Skeletal muscle tissue (tissue), 4 donors: ENCODE results near the gene HSPA2. TPM values are rescaled to one million over a fixed set of nuclear protein-coding genes. Genes with fewer than 3 reads are reported as not detected.
A peak's percentile ranks its signal among the peaks of the same experiment; 100 is the strongest.
"Not testable (repeated sequence)": the region's sequence is repeated elsewhere in the genome, so short reads cannot be mapped to it uniquely, and the experiment has no call there.

ENCODE experiments used
- H3K27ac ChIP-seq: one replicate; pipeline ENCODE4 v1.7.0; 2013; ENCODE audit warnings: mild to moderate bottlenecking, low read depth, low read length, inconsistent platforms
- H3K27me3 ChIP-seq, 3 donors: one replicate each; pipeline ENCODE4 v1.7.0; 2013; ENCODE audit warnings: low read length in 3 of 3; ENCODE audit not compliant: control insufficient read depth in 3 of 3, insufficient read depth in 3 of 3
- H3K36me3 ChIP-seq, 3 donors: one replicate each; pipeline ENCODE4 v1.7.0; 2013; ENCODE audit warnings: low read length in 3 of 3; ENCODE audit not compliant: control insufficient read depth in 3 of 3, insufficient read depth in 3 of 3
- H3K4me1 ChIP-seq, 3 donors: one replicate each; pipeline ENCODE4 v1.7.0; 2013; ENCODE audit warnings: low read length in 3 of 3, mild to moderate bottlenecking in 3 of 3; ENCODE audit not compliant: control insufficient read depth in 3 of 3, insufficient read depth in 3 of 3
- H3K4me3 ChIP-seq, 3 donors: one replicate each; pipeline ENCODE4 v1.7.0; 2013; ENCODE audit warnings: low read length in 3 of 3
- H3K9ac ChIP-seq, 3 donors: one replicate each; pipeline ENCODE4 v1.7.0; 2013; ENCODE audit warnings: low read length in 3 of 3, mild to moderate bottlenecking in 3 of 3, moderate library complexity in 2 of 3, low read depth in 1 of 3
- H3K9me3 ChIP-seq, 3 donors: one replicate each; pipeline ENCODE4 v1.7.0; 2013; ENCODE audit warnings: low read length in 3 of 3; ENCODE audit not compliant: control insufficient read depth in 3 of 3
- total RNA-seq: library from RNA; depleted of rRNA; stranded (reverse); fragments of >200 nt; gene quantifications from one replicate; pipeline ENCODE4 v1.2.3, GENCODE V29; 2014
- donor health status: Osteomylitis.

HSPA2 gene
- total RNA-seq, 1 donor from 2014 or later: 11.0 TPM

DNA sequence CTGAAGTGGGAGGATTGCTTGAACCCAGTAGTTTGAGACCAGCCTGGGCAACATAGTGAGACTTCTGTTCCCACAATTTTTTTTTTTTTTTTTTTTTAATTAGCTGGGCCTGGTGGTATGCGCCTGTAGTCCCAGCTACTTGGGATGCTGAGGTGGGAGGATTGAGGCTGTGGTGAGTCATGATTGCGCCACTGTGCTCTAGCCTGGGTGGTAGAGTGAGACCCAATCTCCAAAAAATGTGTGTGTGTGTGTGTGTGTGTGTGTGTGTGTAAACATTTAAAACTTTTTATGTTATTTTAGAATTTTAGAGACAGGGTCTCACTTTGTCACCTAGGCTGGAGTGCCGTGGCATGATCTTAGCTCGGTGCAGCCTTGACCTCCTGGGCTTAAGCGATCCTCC lies 16.0 kb downstream of the HSPA2 start:
- Histone ChIP-seq H3K9me3 (no peaks in the 10 kb centered on the region), H3K4me1 (no peaks in the 10 kb centered on the region), H3K4me3 (no peak overlapping the region), H3K27ac (no peak overlapping the region), H3K36me3 (no peaks in the 10 kb centered on the region), H3K27me3 (no peaks in the 10 kb centered on the region), H3K9ac (no peak overlapping the region)

DNA sequence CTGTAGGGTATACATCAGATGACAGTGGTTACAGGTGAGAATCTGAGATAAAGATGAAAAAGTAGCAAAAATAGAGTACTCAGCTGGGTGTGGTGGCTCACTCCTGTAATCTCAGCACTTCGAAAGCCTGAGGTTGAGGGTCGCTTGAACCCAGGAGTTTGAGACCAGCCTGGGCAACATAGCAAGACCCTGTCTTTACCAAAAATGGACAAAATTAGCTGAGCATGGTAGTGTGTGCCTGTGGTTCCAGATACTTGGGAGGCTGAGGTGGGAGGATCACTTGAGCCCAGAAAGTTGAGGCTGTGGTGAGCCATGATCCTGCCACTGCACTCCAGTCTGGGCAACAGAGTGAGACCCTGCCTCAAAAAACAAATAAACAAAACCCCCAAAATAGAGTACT lies 17.7 kb downstream of the HSPA2 start:
- not testable (repeated sequence) for H3K27ac ChIP-seq, H3K9me3 ChIP-seq, H3K4me1 ChIP-seq, H3K36me3 ChIP-seq, H3K9ac ChIP-seq, H3K4me3 ChIP-seq, H3K27me3 ChIP-seq

DNA sequence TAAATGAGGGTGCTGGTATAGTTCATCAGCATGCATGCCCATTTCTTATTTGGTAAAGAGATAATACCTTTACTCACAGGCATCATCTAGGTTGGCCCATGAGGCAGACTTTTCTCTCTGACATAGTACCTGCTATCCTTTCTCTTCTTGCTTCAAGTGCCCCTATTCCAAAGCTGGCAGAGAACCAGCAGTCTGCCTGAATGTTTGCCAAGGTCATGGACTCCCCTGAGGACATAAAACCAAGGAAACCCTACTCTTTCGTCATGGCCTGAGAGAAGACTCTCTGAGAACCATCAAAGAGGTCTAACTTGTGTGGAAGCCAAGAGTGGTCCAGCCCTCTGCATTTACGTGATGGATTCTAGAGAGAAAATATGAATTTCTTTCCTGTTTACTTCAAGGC lies 21.1 kb downstream of the HSPA2 start:
- H3K9me3 ChIP-seq: no peaks in the 10 kb centered on the region
- H3K4me1 ChIP-seq: peaks cover 4 to 10% (median 6%) of the 10 kb centered on the region in 3 donors
- no peaks in the 10 kb centered on the region for H3K27me3 ChIP-seq
- H3K9ac ChIP-seq: no peak overlapping the region
- H3K36me3 ChIP-seq: no peaks in the 10 kb centered on the region
- H3K27ac ChIP-seq: no peak overlapping the region
- no peak overlapping the region for H3K4me3 ChIP-seq

DNA sequence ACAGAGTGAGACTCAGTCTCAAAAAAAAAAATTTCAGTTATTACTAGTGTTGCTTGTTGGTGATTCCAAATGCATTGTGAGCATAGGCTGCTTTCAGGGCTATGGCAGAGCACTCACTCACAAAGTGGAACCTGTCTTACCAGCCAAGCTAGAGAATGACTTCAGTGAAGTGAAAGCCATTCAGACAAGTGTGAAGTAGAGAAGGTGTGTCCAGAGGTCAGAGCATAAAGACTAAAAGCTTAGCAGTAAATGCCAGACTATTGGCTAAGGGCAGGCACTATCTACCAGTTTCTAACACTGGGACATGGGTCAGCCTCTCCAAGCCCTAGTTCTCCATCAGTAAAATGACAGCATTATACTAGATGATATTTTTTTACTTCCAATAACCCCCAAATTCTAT lies 21.9 kb downstream of the HSPA2 start:
- no peak overlapping the region for H3K27ac ChIP-seq
- H3K36me3 ChIP-seq: no peaks in the 10 kb centered on the region
- peaks cover 7 to 14% (median 10%) of the 10 kb centered on the region in 3 donors for H3K4me1 ChIP-seq
- no peaks in the 10 kb centered on the region for H3K9me3 ChIP-seq
- no peaks in the 10 kb centered on the region for H3K27me3 ChIP-seq
- H3K4me3 ChIP-seq: no peak overlapping the region
- H3K9ac ChIP-seq: no peak overlapping the region

DNA sequence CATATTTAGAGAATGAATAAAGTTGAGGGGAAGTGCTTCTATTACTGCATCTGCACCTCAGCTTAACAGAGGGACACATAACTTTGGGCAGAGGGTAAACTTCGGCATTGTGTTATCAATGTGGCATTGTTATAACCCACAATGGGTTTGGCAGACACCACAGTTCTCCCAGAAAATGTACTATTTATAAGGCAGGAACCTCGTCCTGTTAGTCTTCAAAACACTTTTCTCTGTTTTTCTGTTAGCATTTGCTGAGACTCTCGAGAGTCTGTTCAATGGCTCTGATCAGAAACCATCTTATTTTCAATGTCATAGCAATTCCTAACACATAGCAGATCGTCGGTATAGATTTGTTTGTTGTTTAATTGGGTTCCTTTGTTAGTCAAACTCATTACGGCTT lies 23.2 kb downstream of the HSPA2 start:
- H3K27me3 ChIP-seq: no peaks in the 10 kb centered on the region
- H3K4me1 ChIP-seq: peaks cover 8 to 19% (median 10%) of the 10 kb centered on the region in 3 donors
- H3K9me3 ChIP-seq: no peaks in the 10 kb centered on the region
- H3K4me3 ChIP-seq: no peak overlapping the region
- no peak overlapping the region for H3K9ac ChIP-seq
- H3K27ac ChIP-seq: no peak overlapping the region
- H3K36me3 ChIP-seq: no peaks in the 10 kb centered on the region

DNA sequence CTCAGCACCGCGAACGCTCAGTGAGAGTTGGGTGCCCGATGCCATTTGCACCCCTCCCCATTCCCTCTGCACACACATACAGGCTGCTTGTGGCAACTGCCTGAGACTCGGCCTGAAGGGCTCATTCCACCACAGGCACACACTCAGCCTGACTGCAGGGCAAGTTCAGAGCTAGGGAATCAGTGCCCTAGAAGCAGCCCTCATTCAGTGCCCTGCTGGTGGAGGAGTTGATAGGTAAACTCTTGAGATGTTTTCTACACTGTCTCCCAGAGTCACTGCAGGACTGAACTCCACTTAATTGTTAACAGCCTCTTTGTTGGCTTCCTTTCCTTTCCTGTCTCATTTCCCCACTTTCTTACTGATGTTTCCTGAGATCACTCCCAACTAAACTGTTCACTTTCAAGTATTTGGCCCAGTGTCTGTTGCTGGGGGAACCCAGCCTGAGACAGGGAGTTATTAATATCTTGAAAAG lies 26.1 kb downstream of the HSPA2 start:
- peak overlapping the region in 1 of 3 donors; percentile 40 for H3K9ac ChIP-seq
- H3K27ac ChIP-seq: peak overlapping the region; percentile 19
- H3K27me3 ChIP-seq: no peaks in the 10 kb centered on the region
- H3K4me3 ChIP-seq: no peak overlapping the region
- no peaks in the 10 kb centered on the region for H3K36me3 ChIP-seq
- H3K4me1 ChIP-seq: peaks cover 10 to 21% (median 19%) of the 10 kb centered on the region in 3 donors
- no peaks in the 10 kb centered on the region for H3K9me3 ChIP-seq

DNA sequence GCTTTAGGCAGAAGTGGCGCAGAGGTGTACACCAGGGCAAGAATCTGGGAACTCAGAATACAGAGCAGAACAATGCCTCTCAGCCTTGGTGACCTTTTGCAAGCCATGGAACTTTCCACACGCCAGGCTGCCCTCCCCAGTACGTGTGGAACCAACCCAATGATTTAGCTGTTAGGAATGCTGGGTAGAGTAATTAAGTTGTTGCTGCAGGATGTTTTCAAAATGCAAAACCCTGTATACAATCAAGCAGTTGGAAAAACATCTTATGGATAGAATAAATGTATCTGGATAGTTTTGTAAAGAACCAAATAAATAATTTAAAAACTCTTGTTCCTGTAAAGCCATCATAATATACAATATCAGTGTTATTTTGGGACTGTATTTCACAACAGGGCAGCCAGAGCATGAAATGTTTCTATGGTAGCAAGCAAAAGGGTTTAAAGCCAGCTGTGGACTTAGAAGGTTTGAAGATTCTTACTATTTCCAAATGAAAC lies 28.6 kb downstream of the HSPA2 start:
- Histone ChIP-seq H3K9ac (peak overlapping the region; percentile 24 to 54 (median 42)), H3K27ac (peak overlapping the region; percentile 67)

DNA sequence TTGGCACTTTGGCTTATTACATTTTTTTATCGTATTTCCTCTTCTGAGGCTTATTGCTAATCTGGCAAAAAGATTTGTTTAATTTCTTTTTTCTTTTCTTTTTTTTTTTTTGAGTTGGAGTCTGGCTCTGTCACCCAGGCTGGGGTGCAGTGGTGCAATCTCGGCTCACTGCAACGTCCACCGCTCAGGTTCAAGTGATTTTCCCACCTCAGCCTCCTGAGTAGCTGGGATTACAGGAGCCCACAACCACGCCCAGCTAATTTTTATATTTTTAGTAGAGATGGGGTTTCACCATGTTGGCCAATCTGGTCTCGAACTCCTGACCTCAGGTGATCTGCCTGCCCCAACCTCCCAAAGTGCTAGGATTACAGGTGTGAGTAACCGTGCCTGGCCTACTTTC lies 29.1 kb downstream of the HSPA2 start:
- peak overlapping the region in 2 of 3 donors; percentile 24 to 54 for H3K9ac ChIP-seq
- peak overlapping the region; percentile 67 for H3K27ac ChIP-seq

More for the DNA sequence above, 28.6 kb downstream of the HSPA2 start:
- no peaks in the 10 kb centered on the region for H3K36me3 ChIP-seq
- peaks cover 21 to 36% (median 30%) of the 10 kb centered on the region in 3 donors for H3K4me1 ChIP-seq
- no peaks in the 10 kb centered on the region for H3K9me3 ChIP-seq
- H3K27me3 ChIP-seq: no peaks in the 10 kb centered on the region
- H3K4me3 ChIP-seq: peak overlapping the region in 2 of 3 donors; percentile 4 to 24

DNA sequence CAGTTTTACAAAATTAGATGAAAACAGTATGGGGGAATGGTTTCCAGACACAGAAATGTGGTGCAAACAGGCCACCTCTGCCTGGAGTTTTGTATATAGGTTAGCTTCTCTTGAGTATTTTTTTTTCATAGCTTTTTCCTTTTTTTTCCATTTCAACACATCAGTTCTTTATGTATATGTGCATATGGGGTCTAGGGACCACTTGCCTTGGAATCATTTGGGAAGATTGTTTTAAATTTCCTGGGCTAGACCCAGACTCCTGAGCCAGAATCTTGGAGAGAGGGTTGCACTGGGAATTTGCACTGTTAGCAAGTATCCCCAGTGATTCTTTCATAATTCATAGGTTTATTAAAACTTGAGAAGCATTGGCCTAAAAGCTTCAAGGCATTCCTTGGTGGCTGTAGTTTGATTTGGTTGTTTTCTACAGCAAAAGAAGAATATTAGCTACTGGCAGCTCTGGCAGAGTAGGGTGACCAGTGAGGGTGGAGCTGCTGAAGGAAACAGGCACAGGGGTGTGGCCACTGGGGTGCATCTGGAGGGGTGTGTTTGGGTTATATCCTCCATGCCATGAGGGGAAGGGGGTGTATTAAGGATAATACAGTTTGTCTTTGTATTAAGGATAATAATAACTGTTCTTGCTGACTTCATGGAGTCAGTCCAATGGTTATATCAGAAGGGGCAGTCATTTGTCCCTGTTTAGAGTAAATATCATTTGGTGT lies 32.0 kb downstream of the HSPA2 start:
- no peaks in the 10 kb centered on the region for H3K36me3 ChIP-seq
- H3K9ac ChIP-seq: peak overlapping the region in 1 of 3 donors; percentile 20
- H3K9me3 ChIP-seq: no peaks in the 10 kb centered on the region
- H3K27me3 ChIP-seq: no peaks in the 10 kb centered on the region
- peak overlapping the region; percentile 36 for H3K27ac ChIP-seq
- no peak overlapping the region for H3K4me3 ChIP-seq
- peaks cover 21 to 38% (median 22%) of the 10 kb centered on the region in 3 donors for H3K4me1 ChIP-seq

More for the DNA sequence above, 29.1 kb downstream of the HSPA2 start:
- H3K4me1 ChIP-seq: peaks cover 25 to 39% (median 30%) of the 10 kb centered on the region in 3 donors
- not testable (repeated sequence) for H3K9me3 ChIP-seq, H3K4me3 ChIP-seq, H3K36me3 ChIP-seq, H3K27me3 ChIP-seq

DNA sequence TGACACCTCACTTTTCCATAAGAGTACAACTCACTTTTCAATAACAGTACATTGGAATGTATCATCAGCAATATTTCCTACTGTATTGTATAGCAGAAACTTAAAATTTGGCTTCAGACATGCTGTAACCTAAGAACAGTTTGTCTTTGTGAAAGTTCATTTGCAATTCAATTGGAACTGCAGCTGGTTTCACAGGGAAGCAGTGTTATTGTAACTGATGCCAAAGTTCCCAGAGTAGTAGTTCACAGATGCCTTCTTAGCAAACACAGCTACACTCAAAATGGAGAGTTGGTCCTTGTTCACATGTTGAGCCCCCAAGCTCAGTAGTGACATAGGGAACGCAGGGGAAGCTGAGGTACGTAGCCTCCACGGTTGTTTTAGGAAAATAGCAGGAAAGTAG lies 32.6 kb downstream of the HSPA2 start:
- no peaks in the 10 kb centered on the region for H3K27me3 ChIP-seq
- peak overlapping the region; percentile 90 for H3K27ac ChIP-seq
- H3K4me3 ChIP-seq: peak overlapping the region in 1 of 3 donors; percentile 38
- H3K36me3 ChIP-seq: no peaks in the 10 kb centered on the region
- H3K4me1 ChIP-seq: peaks cover 21 to 38% (median 22%) of the 10 kb centered on the region in 3 donors
- H3K9me3 ChIP-seq: no peaks in the 10 kb centered on the region
- no peak overlapping the region for H3K9ac ChIP-seq
